HCT116 (cell line): ENCODE data around the gene NR1I3. TPM values are rescaled to one million over a fixed set of nuclear protein-coding genes. Genes with fewer than 3 reads are reported as not detected.

Experiments
- ATAC-seq: fragments of 200-7000 bp; cut with Tn5 transposase; 2 replicates; pipeline ENCODE4 v1.9.1; 2020; ENCODE audit warnings: mild to moderate bottlenecking, moderate library complexity
- BruUV-seq: library from RNA; stranded (reverse); fragments of 400-500 nt; replicated peaks from 2 replicates; lab custom pipeline; 2021; lab: Mats Ljungman, UMichigan
- CTCF ChIA-PET: fragments of 300-600 bp; sonication (Branson Sonifier 250); formaldehyde crosslinking; loops from one replicate; lab custom pipeline; 2021; ENCODE audit warnings: antibody characterized with exemption; lab: Charles Lee
- POLR2A ChIA-PET: fragments of 300-600, 350-600 bp; sonication (Branson Sonifier 250); formaldehyde crosslinking; loops from one replicate; lab custom pipeline; 2021; ENCODE audit warnings: antibody characterized with exemption; lab: Charles Lee
- RAD21 ChIA-PET, 2 experiments: fragments of 300-600 bp; sonication (Branson Sonifier 250); formaldehyde crosslinking; loops; one replicate each; lab custom pipeline; 2023; ENCODE audit warnings: low total read pairs in 2 of 2; ENCODE audit not compliant: uncharacterized antibody in 2 of 2, unreplicated experiment in 2 of 2, low non-redundant PET in 1 of 2; lab: Charles Lee
- DNase-seq: peaks from one replicate; pipeline ENCODE4 v3.0.0-alpha.2; 2010; ENCODE audit warnings: low read depth, low spot score
- H2AFZ ChIP-seq: fragments of 200-600 bp; shearing (Covaris generic), sonication (generic); 2 replicates; pipeline ENCODE4 v1.6.1; 2017; ENCODE audit warnings: low read depth, mixed run types, mixed read lengths, antibody characterized with exemption, low read length; ENCODE audit not compliant: poor library complexity, severe bottlenecking
- H3K27ac ChIP-seq: 2 replicates; pipeline ENCODE4 v1.5.1; 2012; ENCODE audit warnings: low read depth, low read length
- H3K27me3 ChIP-seq: fragments of 200-600 bp; sonication (generic); 2 replicates; pipeline ENCODE4 v1.6.1; 2016; ENCODE audit warnings: mixed run types, low read length, mixed read lengths; ENCODE audit not compliant: insufficient read depth
- H3K36me3 ChIP-seq, 2 experiments: fragments of 200-500 bp in 1 of 2; fragments of 200-600 bp in 1 of 2; sonication (Bioruptor generic) in 1 of 2; sonication (generic) in 1 of 2; 2 replicates each; pipeline versions ENCODE4 v1.5.1 to v1.6.1; 2014 to 2016; ENCODE audit warnings: low read length in 2 of 2, inconsistent platforms in 1 of 2, mixed read lengths in 1 of 2, mixed run types in 1 of 2; ENCODE audit not compliant: insufficient read depth in 2 of 2, control insufficient read depth in 1 of 2
- H3K4me1 ChIP-seq, 2 experiments: fragments of 200-600 bp in 1 of 2; sonication (generic) in 1 of 2; 2 replicates each; pipeline versions ENCODE4 v1.5.1 to v1.6.1; 2012 to 2017; ENCODE audit warnings: low read length in 2 of 2, inconsistent platforms in 1 of 2, mild to moderate bottlenecking in 1 of 2, mixed read lengths in 1 of 2, mixed run types in 1 of 2, moderate library complexity in 1 of 2; ENCODE audit not compliant: insufficient read depth in 2 of 2, control insufficient read depth in 1 of 2
- H3K4me2 ChIP-seq: fragments of 200-600 bp; sonication (generic); 2 replicates; pipeline ENCODE4 v1.6.1; 2017; ENCODE audit warnings: mixed run types, low read length, mixed read lengths
- H3K4me3 ChIP-seq, 2 experiments: fragments of 200-600 bp in 1 of 2; sonication (generic) in 1 of 2; replicated peaks in 1 of 2; 2 replicates each; pipeline ENCODE4 v1.5.1; 2011 to 2016; ENCODE audit warnings: low read length in 2 of 2, control low read depth in 1 of 2, low read depth in 1 of 2, mild to moderate bottlenecking in 1 of 2, mixed read lengths in 1 of 2, mixed run types in 1 of 2
- H3K79me2 ChIP-seq: fragments of 200-600 bp; sonication (generic); 2 replicates; pipeline ENCODE4 v1.6.1; 2017; ENCODE audit warnings: mild to moderate bottlenecking, mixed run types, low read length, moderate library complexity, mixed read lengths; ENCODE audit not compliant: insufficient read depth
- H3K9ac ChIP-seq: fragments of 200-600 bp; sonication (generic); 2 replicates; pipeline ENCODE4 v1.6.1; 2016; ENCODE audit warnings: low read length, mixed read lengths
- H3K9me2 ChIP-seq: fragments of 200-600 bp; sonication (generic), shearing (Covaris generic); 2 replicates; pipeline ENCODE4 v1.6.1; 2017; ENCODE audit warnings: mixed run types, mild to moderate bottlenecking, moderate library complexity; ENCODE audit not compliant: insufficient read depth
- H3K9me3 ChIP-seq, 2 experiments: fragments of 200-500 bp in 1 of 2; fragments of 200-600 bp in 1 of 2; sonication (Bioruptor generic) in 1 of 2; sonication (generic) in 1 of 2; 2 replicates each; pipeline ENCODE4 v1.6.1; 2014 to 2017; ENCODE audit warnings: low read length in 2 of 2, mixed read lengths in 2 of 2, inconsistent platforms in 1 of 2, low read depth in 1 of 2, mild to moderate bottlenecking in 1 of 2, mixed run types in 1 of 2, moderate library complexity in 1 of 2; ENCODE audit not compliant: control insufficient read depth in 1 of 2, insufficient read depth in 1 of 2
- H4K20me1 ChIP-seq: fragments of 200-600 bp; sonication (generic), shearing (Covaris generic); 2 replicates; pipeline ENCODE4 v1.6.1; 2017; ENCODE audit warnings: mixed run types, mild to moderate bottlenecking, moderate library complexity; ENCODE audit not compliant: insufficient read depth
- ATF3 ChIP-seq: IDR thresholded peaks from 2 replicates; pipeline ENCODE4 v1.6.1; 2012
- CBX3 ChIP-seq: IDR thresholded peaks from 2 replicates; pipeline ENCODE4 v1.6.1; 2012; ENCODE audit warnings: low read depth
- ELF1 ChIP-seq: IDR thresholded peaks from 2 replicates; pipeline ENCODE4 v1.6.1; 2012; ENCODE audit warnings: low read depth, borderline replicate concordance
- POLR2AphosphoS5 ChIP-seq: IDR thresholded peaks from 2 replicates; pipeline ENCODE4 v1.6.1; 2011; ENCODE audit warnings: mild to moderate bottlenecking, low read depth, low read length, moderate library complexity
- SIN3A ChIP-seq: IDR thresholded peaks from 2 replicates; pipeline ENCODE4 v1.6.1; 2012; ENCODE audit warnings: low read depth
- YY1 ChIP-seq: IDR thresholded peaks from 2 replicates; pipeline ENCODE4 v1.6.1; 2011; ENCODE audit warnings: low read length, low read depth, moderate library complexity, mild to moderate bottlenecking; ENCODE audit not compliant: insufficient replicate concordance; ENCODE audit errors: extremely low read depth
- intact Hi-C: fragments of 100-400 bp; cut with micrococcal nuclease; formaldehyde crosslinking; loops from 2 replicates; pipeline ENCODE4 v1.10.0; 2022
- total RNA-seq: library from RNA; stranded (reverse); gene quantifications from one replicate; pipeline ENCODE4 v1.2.1, GENCODE V29; 2021; ENCODE audit not compliant: unreplicated experiment

NR1I3 gene
- total RNA-seq, 1 experiment from 2014 or later, result not detected

GRCh38 chr1:161215076-161215475, 22.9 kb downstream of the NR1I3 start, which contains the start of gene FCER1G:
FCER1G (plus strand) TSS chr1:161215295; CDS start chr1:161215322, 27 bp downstream.
- Histone ChIP-seq H2AFZ (no peak within 1 kb of the TSS), H3K4me2 (no peak within 1 kb of the TSS), H3K27ac (no peak within 1 kb of the TSS), H3K9me2 (0 out of 2 replicates have a peak, but pooled peaks cover 3% of the 10 kb centered on the region), H3K79me2 (no peaks in the 10 kb centered on the region)
- CTCF ChIA-PET, result interaction anchor here (1.6 to 2.6 kb wide), 2 partner anchors 11 to 76 kb away, joined by 3 to 9 read pairs; partner anchors contain the start of gene TOMM40L
- TF ChIP-seq POLR2AphosphoS5, result peak; percentile 29; the same call in 1 of the 2 replicates
- TF ChIP-seq YY1, result no peak
- TF ChIP-seq, all 23 proteins: peak for 1
- Histone ChIP-seq H3K4me1 (peaks cover 0 to under 1% of the 10 kb centered on the region in 2 experiments; a peak in 1 of 4 replicates), H3K4me3 (no peak within 1 kb of the TSS), H3K9me3 (no peaks in the 10 kb centered on the region), H3K27me3 (no peaks in the 10 kb centered on the region), H3K9ac (no peak within 1 kb of the TSS), H4K20me1 (no peaks in the 10 kb centered on the region), H3K36me3 (peaks cover 37 to 39% of the 10 kb centered on the region in 2 experiments)
- intact Hi-C loops, result no loop called here
- no TSS peak for BruUV-seq
- DNase-seq (no peak), ATAC-seq (no peak)
- POLR2A ChIA-PET, result interaction anchor here (2.2 kb wide), 1 partner anchor 11 kb away, joined by 8 read pairs; the partner anchor contains the start of gene TOMM40L
- RAD21 ChIA-PET, result no interaction called here

- POLR2A ChIA-PET, result no interaction called here
- Histone ChIP-seq H2AFZ (no peak overlapping the region), H4K20me1 (no peaks in the 10 kb centered on the region), H3K9ac (no peak overlapping the region), H3K4me3 (no peak overlapping the region), H3K36me3 (peaks cover 40 to 42% of the 10 kb centered on the region in 2 experiments), H3K9me2 (no peaks in the 10 kb centered on the region), H3K27me3 (no peaks in the 10 kb centered on the region), H3K27ac (no peak overlapping the region), H3K4me1 (peaks cover 0 to 8% of the 10 kb centered on the region in 2 experiments; a peak in 2 of 4 replicates), H3K4me2 (no peak overlapping the region), H3K9me3 (no peaks in the 10 kb centered on the region), H3K79me2 (no peaks in the 10 kb centered on the region)
- intact Hi-C loops, result no loop called here
- no TSS peak for BruUV-seq
- DNase-seq (no peak), ATAC-seq (no peak)
- CTCF ChIA-PET, result interaction anchor here (1.6 kb wide), 1 partner anchor 77 kb away, joined by 3 read pairs; no protein-coding TSS in a partner anchor
- no peak for TF ChIP-seq CBX3
- no peak for TF ChIP-seq SIN3A
- no peak for TF ChIP-seq ELF1
- TF ChIP-seq ATF3, result no peak
- RAD21 ChIA-PET, result no interaction called here
Measured at GRCh38 chr1:161214369-161214768, 23.6 kb downstream of the NR1I3 start.
